ENCODE data around the gene APBA3.

APBA3 gene

GRCh38 chr19:3803114-3803888, 41.8 kb upstream of the APBA3 start:
- no CpG with 5 or more reads among the region's 24 CpGs for WGBS (ENCODE audit: insufficient coverage, insufficient read length)
- Histone ChIP-seq H3K9me3 (ENCODE audit: control insufficient read depth, insufficient read depth, low read length) (no peaks in the 10 kb centered on the region), H3K36me3 (ENCODE audit: control insufficient read depth, insufficient read depth, low read length) (no peaks in the 10 kb centered on the region), H3K27ac (ENCODE audit: low read length) (no peak overlapping the region), H3K4me3 (ENCODE audit: low read length) (no peak overlapping the region), H3K27me3 (ENCODE audit: control insufficient read depth, insufficient read depth, low read length) (no peaks in the 10 kb centered on the region), H3K4me1 (ENCODE audit: control insufficient read depth, insufficient read depth, low read length) (no peaks in the 10 kb centered on the region)
- DNase-seq (ENCODE audit: low read depth, low spot score), result no peak

DNA sequence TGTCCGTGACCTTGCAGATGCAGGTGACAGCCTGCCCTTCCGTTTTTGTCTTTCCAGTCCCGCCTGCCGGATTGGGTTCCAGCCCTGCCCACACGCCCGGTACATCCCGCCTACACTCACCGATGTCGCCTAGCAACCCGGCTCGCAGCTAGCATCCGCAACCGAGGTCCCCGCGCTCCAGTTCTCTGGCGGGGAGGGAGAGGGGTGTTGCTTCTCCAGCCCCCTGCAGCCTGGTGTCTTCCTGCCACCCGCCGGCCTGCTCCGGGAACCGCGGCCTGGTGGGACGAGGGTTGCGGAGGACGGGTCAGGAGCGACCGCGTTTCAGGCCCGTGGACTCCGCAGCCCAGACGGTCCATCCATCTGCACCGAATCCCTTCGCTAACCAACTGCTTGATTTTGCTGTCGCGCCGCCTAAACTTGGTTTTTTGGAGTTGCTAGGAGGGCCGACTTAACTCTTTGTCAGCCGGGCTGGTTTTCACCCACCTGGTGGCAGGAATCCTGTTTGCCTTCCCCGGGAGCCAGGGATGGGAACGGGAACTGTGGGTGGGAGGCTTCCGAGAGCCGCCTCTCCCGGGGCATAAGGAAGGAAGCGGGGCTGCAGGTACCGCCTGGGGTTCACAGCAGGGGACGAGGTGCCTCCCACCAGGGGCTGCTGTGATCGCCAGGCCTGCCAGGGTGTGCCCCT, 40.1 kb upstream of the APBA3 start:
- Histone ChIP-seq H3K9me3 (ENCODE audit: control insufficient read depth, insufficient read depth, low read length) (no peaks in the 10 kb centered on the region; the same call in 1 of the 2 replicates), H3K27ac (ENCODE audit: low read length) (no peak overlapping the region), H3K4me3 (ENCODE audit: low read length) (peak overlapping the region; percentile 13; the same call in 1 of the 2 replicates), H3K36me3 (ENCODE audit: control insufficient read depth, insufficient read depth, low read length) (no peaks in the 10 kb centered on the region), H3K27me3 (ENCODE audit: control insufficient read depth, insufficient read depth, low read length) (no peaks in the 10 kb centered on the region), H3K4me1 (ENCODE audit: control insufficient read depth, insufficient read depth, low read length) (no peaks in the 10 kb centered on the region)
- no CpG with 5 or more reads among the region's 46 CpGs for WGBS (ENCODE audit: insufficient coverage, insufficient read length)
- no peak for DNase-seq (ENCODE audit: low read depth, low spot score)

DNA sequence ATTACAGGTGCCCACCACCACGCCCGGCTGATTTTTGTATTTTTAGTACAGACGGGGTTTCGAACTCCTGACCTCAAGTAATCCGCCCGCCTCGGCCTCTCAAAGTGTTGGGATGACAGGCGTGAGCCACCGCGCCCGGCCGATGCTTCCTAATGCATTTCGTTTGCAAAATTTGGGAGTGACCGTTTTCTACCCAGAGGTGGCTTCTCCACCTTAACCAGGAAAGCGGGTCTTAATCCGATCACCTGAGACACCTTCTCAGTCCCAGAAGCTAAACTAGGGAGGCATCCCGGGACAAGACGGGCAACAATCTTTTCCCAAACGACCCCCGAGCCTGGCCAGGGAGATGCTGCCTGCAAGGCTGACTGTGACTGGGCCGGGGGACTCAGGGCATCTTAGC, 39.5 kb upstream of the APBA3 start:
- DNase-seq (ENCODE audit: low read depth, low spot score), result no peak
- Histone ChIP-seq H3K27me3 (ENCODE audit: control insufficient read depth, insufficient read depth, low read length) (no peaks in the 10 kb centered on the region), H3K27ac (ENCODE audit: low read length) (no peak overlapping the region), H3K9me3 (ENCODE audit: control insufficient read depth, insufficient read depth, low read length) (no peaks in the 10 kb centered on the region; the same call in 1 of the 2 replicates), H3K4me1 (ENCODE audit: control insufficient read depth, insufficient read depth, low read length) (no peaks in the 10 kb centered on the region), H3K4me3 (ENCODE audit: low read length) (peak overlapping the region; percentile 13; the same call in 1 of the 2 replicates), H3K36me3 (ENCODE audit: control insufficient read depth, insufficient read depth, low read length) (no peaks in the 10 kb centered on the region)
- no CpG with 5 or more reads among the region's 21 CpGs for WGBS (ENCODE audit: insufficient coverage, insufficient read length)

DNA sequence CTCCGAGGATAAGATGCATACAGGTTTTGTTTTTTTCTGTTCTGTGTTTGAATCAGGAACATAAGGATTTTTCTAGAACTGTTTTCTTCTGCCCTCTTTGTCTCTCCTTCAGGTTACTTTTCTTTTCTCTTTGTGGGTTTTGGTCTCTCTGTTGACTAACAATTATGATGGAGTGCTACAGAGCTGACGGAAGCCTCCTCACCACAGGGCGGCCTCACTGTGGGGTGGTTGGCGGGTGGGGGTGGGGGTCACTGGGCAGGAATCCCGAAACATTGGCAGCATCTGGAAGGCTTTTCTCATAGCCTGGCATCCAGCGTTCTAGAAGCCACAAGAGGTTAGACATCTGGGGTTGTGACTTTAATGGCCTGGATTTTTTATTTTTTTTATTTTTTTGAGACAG, 36.6 kb upstream of the APBA3 start:
- Histone ChIP-seq H3K27ac (ENCODE audit: low read length) (no peak overlapping the region), H3K4me3 (ENCODE audit: low read length) (no peak overlapping the region), H3K4me1 (ENCODE audit: control insufficient read depth, insufficient read depth, low read length) (no peaks in the 10 kb centered on the region), H3K9me3 (ENCODE audit: control insufficient read depth, insufficient read depth, low read length) (no peaks in the 10 kb centered on the region; the same call in none of the 2 replicates), H3K36me3 (ENCODE audit: control insufficient read depth, insufficient read depth, low read length) (no peaks in the 10 kb centered on the region), H3K27me3 (ENCODE audit: control insufficient read depth, insufficient read depth, low read length) (no peaks in the 10 kb centered on the region)
- no peak for DNase-seq (ENCODE audit: low read depth, low spot score)
- WGBS (ENCODE audit: insufficient coverage, insufficient read length), result no CpG with 5 or more reads among the region's 6 CpGs

GRCh38 chr19:3796358-3796757, 34.9 kb upstream of the APBA3 start:
- no peak overlapping the region for H3K27ac ChIP-seq (ENCODE audit: low read length)
- DNase-seq (ENCODE audit: low read depth, low spot score), result no peak
- H3K27me3 ChIP-seq (ENCODE audit: control insufficient read depth, insufficient read depth, low read length), result no peaks in the 10 kb centered on the region
- WGBS (ENCODE audit: insufficient coverage, insufficient read length), result no CpG with 5 or more reads among the region's 2 CpGs
- H3K4me3 ChIP-seq (ENCODE audit: low read length), result no peak overlapping the region
- H3K9me3 ChIP-seq (ENCODE audit: control insufficient read depth, insufficient read depth, low read length), result no peaks in the 10 kb centered on the region; the same call in none of the 2 replicates
- no peaks in the 10 kb centered on the region for H3K36me3 ChIP-seq (ENCODE audit: control insufficient read depth, insufficient read depth, low read length)
- no peaks in the 10 kb centered on the region; the same call in 1 of the 2 replicates for H3K4me1 ChIP-seq (ENCODE audit: control insufficient read depth, insufficient read depth, low read length)

DNA sequence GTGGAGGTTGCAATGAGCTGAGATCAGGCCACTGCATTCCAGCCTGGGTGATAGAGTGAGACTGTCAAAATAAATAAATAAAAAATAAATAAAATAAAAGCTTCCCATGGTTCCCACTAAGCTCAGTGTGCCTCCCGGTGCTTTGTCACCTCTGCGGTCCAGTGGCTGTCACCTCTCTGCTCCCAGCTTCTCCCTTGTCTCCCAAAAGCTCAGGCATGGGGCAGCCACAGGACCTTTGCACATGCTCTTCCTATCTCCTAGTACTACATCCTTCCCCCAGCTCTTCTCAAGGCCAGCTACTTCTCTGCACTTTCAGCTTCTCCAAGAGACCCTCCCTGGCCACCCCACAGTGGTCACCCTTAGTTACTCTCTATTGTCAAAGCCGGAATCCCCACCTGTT, 32.3 kb upstream of the APBA3 start:
- no peak for DNase-seq (ENCODE audit: low read depth, low spot score)
- Histone ChIP-seq H3K4me1 (ENCODE audit: control insufficient read depth, insufficient read depth, low read length) (no peaks in the 10 kb centered on the region; the same call in 1 of the 2 replicates), H3K27me3 (ENCODE audit: control insufficient read depth, insufficient read depth, low read length) (no peaks in the 10 kb centered on the region), H3K9me3 (ENCODE audit: control insufficient read depth, insufficient read depth, low read length) (no peaks in the 10 kb centered on the region; the same call in none of the 2 replicates), H3K27ac (ENCODE audit: low read length) (no peak overlapping the region), H3K4me3 (ENCODE audit: low read length) (no peak overlapping the region), H3K36me3 (ENCODE audit: control insufficient read depth, insufficient read depth, low read length) (no peaks in the 10 kb centered on the region)
- no CpG with 5 or more reads among the region's 3 CpGs for WGBS (ENCODE audit: insufficient coverage, insufficient read length)

GRCh38 chr19:3792114-3792513, 30.6 kb upstream of the APBA3 start:
- Histone ChIP-seq H3K4me3 (ENCODE audit: low read length) (no peak overlapping the region), H3K9me3 (ENCODE audit: control insufficient read depth, insufficient read depth, low read length) (no peaks in the 10 kb centered on the region; the same call in none of the 2 replicates), H3K27me3 (ENCODE audit: control insufficient read depth, insufficient read depth, low read length) (no peaks in the 10 kb centered on the region), H3K36me3 (ENCODE audit: control insufficient read depth, insufficient read depth, low read length) (no peaks in the 10 kb centered on the region), H3K4me1 (ENCODE audit: control insufficient read depth, insufficient read depth, low read length) (no peaks in the 10 kb centered on the region; the same call in 1 of the 2 replicates), H3K27ac (ENCODE audit: low read length) (no peak overlapping the region)
- no peak for DNase-seq (ENCODE audit: low read depth, low spot score)
- WGBS (ENCODE audit: insufficient coverage, insufficient read length), result no CpG with 5 or more reads among the region's 3 CpGs

- no peak for DNase-seq (ENCODE audit: low read depth, low spot score)
- Histone ChIP-seq H3K27ac (ENCODE audit: low read length) (no peak overlapping the region), H3K36me3 (ENCODE audit: control insufficient read depth, insufficient read depth, low read length) (no peaks in the 10 kb centered on the region), H3K4me1 (ENCODE audit: control insufficient read depth, insufficient read depth, low read length) (no peaks in the 10 kb centered on the region; the same call in 1 of the 2 replicates), H3K27me3 (ENCODE audit: control insufficient read depth, insufficient read depth, low read length) (no peaks in the 10 kb centered on the region), H3K4me3 (ENCODE audit: low read length) (no peak overlapping the region), H3K9me3 (ENCODE audit: control insufficient read depth, insufficient read depth, low read length) (no peaks in the 10 kb centered on the region; the same call in 1 of the 2 replicates)
- WGBS (ENCODE audit: insufficient coverage, insufficient read length), result no CpG with 5 or more reads among the region's 7 CpGs
Measured at GRCh38 chr19:3790941-3791340, 29.4 kb upstream of the APBA3 start.

DNA sequence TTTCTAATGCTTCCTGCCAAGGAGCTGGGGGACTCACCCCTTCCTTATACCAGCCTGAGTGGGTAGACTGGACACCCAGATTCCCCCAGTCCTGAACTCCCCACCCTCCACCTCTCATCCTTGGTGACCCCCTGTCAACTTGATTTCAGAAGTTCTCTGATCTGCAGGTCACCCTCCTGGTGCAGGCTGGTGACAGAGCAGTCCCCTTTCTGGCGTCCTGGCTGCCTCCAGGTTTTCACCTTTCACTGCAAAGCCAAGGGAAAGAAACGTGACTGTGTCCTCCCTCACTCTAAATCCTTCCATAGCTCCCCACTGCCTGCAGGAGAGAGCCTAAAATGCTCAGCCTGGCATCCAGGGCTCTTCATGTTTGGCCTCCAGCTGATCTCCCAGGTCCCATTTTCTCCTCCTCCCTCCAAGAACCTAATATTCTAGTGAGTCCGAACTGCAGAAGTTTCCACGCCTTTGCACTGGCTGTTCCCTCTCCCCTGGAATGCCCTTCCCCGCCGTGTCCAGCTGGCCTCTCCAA, 28.8 kb upstream of the APBA3 start:
- H3K4me1 ChIP-seq (ENCODE audit: control insufficient read depth, insufficient read depth, low read length), result no peaks in the 10 kb centered on the region; the same call in 1 of the 2 replicates
- DNase-seq (ENCODE audit: low read depth, low spot score), result no peak
- H3K4me3 ChIP-seq (ENCODE audit: low read length), result no peak overlapping the region
- peaks cover 2% of the 10 kb centered on the region; the same call in 1 of the 2 replicates for H3K36me3 ChIP-seq (ENCODE audit: control insufficient read depth, insufficient read depth, low read length)
- no peaks in the 10 kb centered on the region; the same call in 1 of the 2 replicates for H3K9me3 ChIP-seq (ENCODE audit: control insufficient read depth, insufficient read depth, low read length)
- no peak overlapping the region for H3K27ac ChIP-seq (ENCODE audit: low read length)
- peaks cover 3% of the 10 kb centered on the region; the same call in 1 of the 2 replicates for H3K27me3 ChIP-seq (ENCODE audit: control insufficient read depth, insufficient read depth, low read length)
- no CpG with 5 or more reads among the region's 6 CpGs for WGBS (ENCODE audit: insufficient coverage, insufficient read length)

GRCh38 chr19:3788996-3789778, 27.7 kb upstream of the APBA3 start:
- peaks cover 3% of the 10 kb centered on the region for H3K4me1 ChIP-seq (ENCODE audit: control insufficient read depth, insufficient read depth, low read length)
- peaks cover 2% of the 10 kb centered on the region; the same call in 1 of the 2 replicates for H3K36me3 ChIP-seq (ENCODE audit: control insufficient read depth, insufficient read depth, low read length)
- WGBS (ENCODE audit: insufficient coverage, insufficient read length), result no CpG with 5 or more reads among the region's 16 CpGs
- H3K27me3 ChIP-seq (ENCODE audit: control insufficient read depth, insufficient read depth, low read length), result peaks cover 3% of the 10 kb centered on the region; the same call in 1 of the 2 replicates
- DNase-seq (ENCODE audit: low read depth, low spot score), result no peak
- no peaks in the 10 kb centered on the region; the same call in 1 of the 2 replicates for H3K9me3 ChIP-seq (ENCODE audit: control insufficient read depth, insufficient read depth, low read length)
- H3K27ac ChIP-seq (ENCODE audit: low read length), result no peak overlapping the region
- H3K4me3 ChIP-seq (ENCODE audit: low read length), result no peak overlapping the region

All from iPS DF 6.9 (cell line).